Measurements from ENCODE around the gene MOV10L1.

The MOV10L1 gene

DNA sequence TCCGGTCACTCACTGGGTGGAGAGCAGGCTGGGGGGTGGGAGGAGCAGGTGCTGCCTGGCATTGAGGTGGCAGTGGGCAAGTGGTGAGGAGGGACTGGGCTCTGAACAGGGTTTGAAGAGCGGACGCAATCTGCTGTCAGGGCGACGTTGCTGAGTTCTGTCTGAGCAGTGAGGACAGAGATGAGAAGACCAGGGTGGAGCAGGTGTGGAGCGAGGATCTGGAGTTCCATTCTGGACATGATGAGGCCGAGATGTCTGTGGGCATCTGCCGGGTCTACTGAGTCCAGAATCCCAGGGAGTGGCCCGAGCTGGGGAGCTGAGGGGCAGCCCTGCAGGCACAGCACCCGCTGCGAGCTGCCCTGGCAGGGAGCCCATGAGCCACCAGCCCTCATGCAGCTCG is 2.2 kb upstream of the MOV10L1 start:
- WGBS, 2 experiments, result 95% methylated on average over 12 of the region's 12 CpGs
- H3K9me3 ChIP-seq (ENCODE audit: control insufficient read depth, low read length), result no peaks in the 10 kb centered on the region
- H3K27me3 ChIP-seq (ENCODE audit: control insufficient read depth, insufficient read depth, low read length, poor library complexity, severe bottlenecking), result no peaks in the 10 kb centered on the region
- no peak overlapping the region for H3K27ac ChIP-seq (ENCODE audit: insufficient read depth, low read depth, low read length, poor library complexity, severe bottlenecking)
- H3K4me1 ChIP-seq (ENCODE audit: control insufficient read depth, insufficient read depth, low read length), result peaks cover 15% of the 10 kb centered on the region
- no peak overlapping the region for H3K4me3 ChIP-seq (ENCODE audit: insufficient read depth, low read depth, low read length)
- H3K36me3 ChIP-seq (ENCODE audit: control insufficient read depth, insufficient read depth, low read length), result no peaks in the 10 kb centered on the region

DNA sequence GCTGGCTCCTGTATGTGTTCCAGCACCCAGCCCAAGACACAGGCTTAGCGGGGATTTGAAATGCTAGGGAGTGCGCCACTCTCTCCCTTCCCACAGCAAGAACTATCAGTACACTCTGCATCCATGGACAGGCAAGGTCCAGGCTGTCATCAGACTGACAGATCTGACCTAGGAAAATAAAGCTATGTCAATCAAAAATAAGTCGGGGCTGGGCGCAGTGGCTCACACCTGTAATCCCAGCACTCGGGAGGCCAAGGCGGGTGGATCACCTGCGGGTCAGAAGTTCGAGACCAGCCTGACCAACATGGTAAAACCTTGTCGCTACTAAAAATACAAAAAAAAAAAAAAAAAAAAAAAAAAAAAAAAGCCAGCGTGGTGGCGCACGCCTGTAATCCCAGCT is 1.7 kb upstream of the MOV10L1 start:
- Histone ChIP-seq H3K9me3 (ENCODE audit: control insufficient read depth, low read length) (no peaks in the 10 kb centered on the region), H3K4me1 (ENCODE audit: control insufficient read depth, insufficient read depth, low read length) (peaks cover 14% of the 10 kb centered on the region), H3K27me3 (ENCODE audit: control insufficient read depth, insufficient read depth, low read length, poor library complexity, severe bottlenecking) (no peaks in the 10 kb centered on the region), H3K4me3 (ENCODE audit: insufficient read depth, low read depth, low read length) (no peak overlapping the region), H3K27ac (ENCODE audit: insufficient read depth, low read depth, low read length, poor library complexity, severe bottlenecking) (no peak overlapping the region), H3K36me3 (ENCODE audit: control insufficient read depth, insufficient read depth, low read length) (no peaks in the 10 kb centered on the region)
- 90 to 92% methylated on average over 11 to 12 of the region's 12 CpGs for WGBS, 2 experiments

GRCh38 chr22:50089231-50089630 is 575 bp upstream of the MOV10L1 start:
- Histone ChIP-seq H3K4me1 (ENCODE audit: control insufficient read depth, insufficient read depth, low read length) (peaks cover 10% of the 10 kb centered on the region), H3K9me3 (ENCODE audit: control insufficient read depth, low read length) (no peaks in the 10 kb centered on the region), H3K4me3 (ENCODE audit: insufficient read depth, low read depth, low read length) (no peak overlapping the region), H3K36me3 (ENCODE audit: control insufficient read depth, insufficient read depth, low read length) (no peaks in the 10 kb centered on the region), H3K27me3 (ENCODE audit: control insufficient read depth, insufficient read depth, low read length, poor library complexity, severe bottlenecking) (no peaks in the 10 kb centered on the region), H3K27ac (ENCODE audit: insufficient read depth, low read depth, low read length, poor library complexity, severe bottlenecking) (no peak overlapping the region)
- 94 to 96% methylated on average over 11 of the region's 11 CpGs for WGBS, 2 experiments

DNA sequence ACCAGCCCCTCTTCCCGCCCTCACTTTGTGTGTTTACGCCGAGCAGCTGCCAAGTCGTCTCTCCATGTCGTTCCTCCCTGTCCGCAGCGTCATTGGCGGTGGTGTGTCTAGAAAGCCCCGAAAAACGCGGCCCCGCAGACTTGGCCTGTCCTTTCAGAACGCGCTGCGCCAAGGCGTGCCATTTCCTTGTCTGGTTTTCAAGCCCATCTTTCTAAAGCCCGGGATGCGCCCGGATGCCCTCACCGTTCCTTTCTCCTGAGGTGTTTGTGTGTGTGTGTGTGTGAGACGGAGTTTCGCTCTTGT is 557 bp downstream of the MOV10L1 start:
- Histone ChIP-seq H3K36me3 (ENCODE audit: control insufficient read depth, insufficient read depth, low read length) (no peaks in the 10 kb centered on the region), H3K27me3 (ENCODE audit: control insufficient read depth, insufficient read depth, low read length, poor library complexity, severe bottlenecking) (no peaks in the 10 kb centered on the region), H3K9me3 (ENCODE audit: control insufficient read depth, low read length) (no peaks in the 10 kb centered on the region), H3K27ac (ENCODE audit: insufficient read depth, low read depth, low read length, poor library complexity, severe bottlenecking) (no peak overlapping the region), H3K4me1 (ENCODE audit: control insufficient read depth, insufficient read depth, low read length) (peaks cover 2% of the 10 kb centered on the region), H3K4me3 (ENCODE audit: insufficient read depth, low read depth, low read length) (no peak overlapping the region)
- WGBS, 2 experiments, result 97% methylated on average over 22 of the region's 22 CpGs

DNA sequence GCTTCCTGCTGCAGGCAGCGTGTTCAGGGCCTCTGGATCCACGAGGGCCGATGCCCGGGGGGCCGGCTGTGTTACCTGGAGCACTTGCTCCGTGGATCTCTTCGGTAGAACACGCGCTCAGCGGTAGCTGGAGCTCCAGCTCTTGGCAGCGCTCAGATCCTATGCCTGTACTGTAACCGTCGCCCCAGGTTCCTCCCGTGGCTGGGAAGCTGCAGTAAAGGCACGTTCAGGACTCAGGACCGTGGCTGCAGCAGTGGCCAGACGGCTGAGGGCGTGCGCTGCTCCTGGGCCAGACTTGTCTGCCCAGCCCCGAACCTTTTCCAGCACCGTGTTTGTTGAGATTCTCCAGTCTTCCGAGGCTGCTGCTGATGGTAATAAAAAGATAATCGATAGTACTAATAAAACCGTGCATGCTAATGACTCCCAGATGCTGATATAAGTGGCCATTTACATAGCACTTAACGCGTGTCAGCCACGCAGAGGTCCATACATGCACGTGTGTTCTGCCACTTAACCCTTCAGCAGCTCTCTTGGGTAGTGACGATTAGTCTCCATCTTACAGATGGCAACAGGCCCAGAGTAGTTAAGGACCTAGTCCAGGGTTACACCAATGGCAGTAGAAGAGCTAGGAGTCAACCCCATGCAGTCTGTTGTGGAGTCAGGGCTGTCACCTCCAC is 1.4 kb downstream of the MOV10L1 start:
- Histone ChIP-seq H3K36me3 (ENCODE audit: control insufficient read depth, insufficient read depth, low read length) (no peaks in the 10 kb centered on the region), H3K9me3 (ENCODE audit: control insufficient read depth, low read length) (no peaks in the 10 kb centered on the region), H3K27me3 (ENCODE audit: control insufficient read depth, insufficient read depth, low read length, poor library complexity, severe bottlenecking) (no peaks in the 10 kb centered on the region), H3K4me3 (ENCODE audit: insufficient read depth, low read depth, low read length) (no peak overlapping the region), H3K27ac (ENCODE audit: insufficient read depth, low read depth, low read length, poor library complexity, severe bottlenecking) (no peak overlapping the region), H3K4me1 (ENCODE audit: control insufficient read depth, insufficient read depth, low read length) (no peaks in the 10 kb centered on the region)
- 93 to 94% methylated on average over 29 of the region's 29 CpGs for WGBS, 2 experiments

DNA sequence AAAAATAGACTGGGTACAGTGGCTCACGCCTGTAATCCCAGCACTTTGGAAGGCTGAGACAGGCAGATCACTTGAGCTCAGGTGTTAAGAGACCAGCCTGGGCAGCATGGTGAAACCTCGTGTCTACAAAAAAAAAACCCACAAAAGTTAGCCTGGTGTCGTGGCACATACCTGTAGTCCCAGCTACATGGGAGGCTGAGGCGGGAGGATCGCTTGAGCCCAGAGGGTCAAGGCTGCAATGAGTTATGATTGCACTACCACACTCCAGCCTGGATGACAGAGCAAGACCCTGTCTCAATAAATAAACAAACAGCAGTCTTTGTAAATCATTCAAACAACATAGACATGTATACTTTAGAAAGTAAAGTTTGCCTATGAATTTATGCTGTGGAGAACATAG is 2.5 kb downstream of the MOV10L1 start:
- WGBS, 2 experiments, result 92 to 94% methylated on average over 5 of the region's 5 CpGs
- no peaks in the 10 kb centered on the region for H3K27me3 ChIP-seq (ENCODE audit: control insufficient read depth, insufficient read depth, low read length, poor library complexity, severe bottlenecking)
- no peak overlapping the region for H3K4me3 ChIP-seq (ENCODE audit: insufficient read depth, low read depth, low read length)
- no peaks in the 10 kb centered on the region for H3K4me1 ChIP-seq (ENCODE audit: control insufficient read depth, insufficient read depth, low read length)
- no peaks in the 10 kb centered on the region for H3K36me3 ChIP-seq (ENCODE audit: control insufficient read depth, insufficient read depth, low read length)
- H3K27ac ChIP-seq (ENCODE audit: insufficient read depth, low read depth, low read length, poor library complexity, severe bottlenecking), result no peak overlapping the region
- H3K9me3 ChIP-seq (ENCODE audit: control insufficient read depth, low read length), result no peaks in the 10 kb centered on the region

- H3K27me3 ChIP-seq (ENCODE audit: control insufficient read depth, insufficient read depth, low read length, poor library complexity, severe bottlenecking), result no peaks in the 10 kb centered on the region
- H3K36me3 ChIP-seq (ENCODE audit: control insufficient read depth, insufficient read depth, low read length), result no peaks in the 10 kb centered on the region
- no peaks in the 10 kb centered on the region for H3K9me3 ChIP-seq (ENCODE audit: control insufficient read depth, low read length)
- WGBS, 2 experiments, result 88 to 100% methylated on average over 3 of the region's 3 CpGs
- no peak overlapping the region for H3K27ac ChIP-seq (ENCODE audit: insufficient read depth, low read depth, low read length, poor library complexity, severe bottlenecking)
- no peaks in the 10 kb centered on the region for H3K4me1 ChIP-seq (ENCODE audit: control insufficient read depth, insufficient read depth, low read length)
- H3K4me3 ChIP-seq (ENCODE audit: insufficient read depth, low read depth, low read length), result no peak overlapping the region
These were observed 8.2 kb downstream of the MOV10L1 start for GRCh38 chr22:50098052-50098451.

DNA sequence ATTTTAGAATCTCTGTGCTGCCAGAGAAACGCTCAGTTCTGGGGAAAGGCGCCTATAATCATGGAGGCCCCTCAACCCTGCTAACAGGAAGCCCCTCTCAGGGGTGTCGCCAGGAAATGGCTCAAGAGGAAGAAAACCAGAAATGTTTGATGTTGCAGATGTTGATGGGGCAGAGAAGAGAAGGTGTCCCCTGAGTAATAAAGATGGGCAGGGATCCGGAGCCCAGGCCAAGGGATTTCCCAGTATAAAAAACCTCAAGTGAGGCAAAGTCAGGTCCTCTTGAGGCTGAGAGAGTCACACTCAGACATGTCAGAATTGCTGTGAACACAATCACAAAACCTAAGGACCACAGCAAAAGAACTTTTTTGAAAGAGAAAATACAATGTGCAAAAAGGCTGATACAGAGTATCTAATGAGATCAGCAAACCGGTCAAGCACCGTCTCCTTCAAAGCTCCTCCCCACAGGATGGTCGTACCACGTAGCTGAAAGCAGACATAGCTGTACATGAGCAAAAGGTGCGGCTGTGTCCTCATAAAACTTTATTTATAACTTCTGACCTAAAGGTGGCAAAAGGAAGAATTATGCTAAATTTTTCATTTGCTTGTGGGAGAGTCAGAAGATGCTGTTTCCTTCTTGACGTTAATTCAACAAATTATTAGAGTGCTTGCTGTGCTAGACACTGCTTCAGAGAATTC is 12.2 kb downstream of the MOV10L1 start:
- no peak overlapping the region for H3K4me3 ChIP-seq (ENCODE audit: insufficient read depth, low read depth, low read length)
- H3K27me3 ChIP-seq (ENCODE audit: control insufficient read depth, insufficient read depth, low read length, poor library complexity, severe bottlenecking), result no peaks in the 10 kb centered on the region
- no peak overlapping the region for H3K27ac ChIP-seq (ENCODE audit: insufficient read depth, low read depth, low read length, poor library complexity, severe bottlenecking)
- 92% methylated on average over 9 to 10 of the region's 10 CpGs for WGBS, 2 experiments
- H3K4me1 ChIP-seq (ENCODE audit: control insufficient read depth, insufficient read depth, low read length), result no peaks in the 10 kb centered on the region
- no peaks in the 10 kb centered on the region for H3K9me3 ChIP-seq (ENCODE audit: control insufficient read depth, low read length)
- no peaks in the 10 kb centered on the region for H3K36me3 ChIP-seq (ENCODE audit: control insufficient read depth, insufficient read depth, low read length)

DNA sequence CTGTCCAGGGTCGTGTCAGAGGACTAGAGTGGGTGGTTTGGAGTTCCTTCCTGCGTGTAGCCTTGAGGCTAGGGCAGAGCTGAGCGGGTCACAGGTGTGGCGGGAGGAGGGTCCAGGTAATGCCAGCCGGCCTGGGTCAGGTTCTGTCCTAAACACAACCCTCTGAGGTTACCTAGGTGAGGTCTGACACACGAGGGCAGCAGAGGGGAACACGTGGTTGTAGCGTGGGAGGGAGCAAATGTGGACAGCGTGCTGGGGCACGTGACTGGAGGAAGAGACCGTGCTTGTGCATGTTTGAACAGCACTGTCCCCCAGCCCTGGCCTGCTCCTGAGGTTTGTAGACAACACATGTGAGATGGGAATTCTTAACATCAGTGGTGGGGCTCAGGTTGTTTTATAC is 13.1 kb downstream of the MOV10L1 start:
- Histone ChIP-seq H3K27ac (ENCODE audit: insufficient read depth, low read depth, low read length, poor library complexity, severe bottlenecking) (no peak overlapping the region), H3K27me3 (ENCODE audit: control insufficient read depth, insufficient read depth, low read length, poor library complexity, severe bottlenecking) (no peaks in the 10 kb centered on the region), H3K36me3 (ENCODE audit: control insufficient read depth, insufficient read depth, low read length) (no peaks in the 10 kb centered on the region), H3K9me3 (ENCODE audit: control insufficient read depth, low read length) (no peaks in the 10 kb centered on the region), H3K4me3 (ENCODE audit: insufficient read depth, low read depth, low read length) (no peak overlapping the region), H3K4me1 (ENCODE audit: control insufficient read depth, insufficient read depth, low read length) (no peaks in the 10 kb centered on the region)
- WGBS, 2 experiments, result 76 to 81% methylated on average over 11 of the region's 11 CpGs

GRCh38 chr22:50104141-50104544 is 14.3 kb downstream of the MOV10L1 start:
- 85 to 86% methylated on average over 6 of the region's 6 CpGs for WGBS, 2 experiments
- H3K27me3 ChIP-seq (ENCODE audit: control insufficient read depth, insufficient read depth, low read length, poor library complexity, severe bottlenecking), result no peaks in the 10 kb centered on the region

More at GRCh38 chr22:50104141-50104544, 14.3 kb downstream of the MOV10L1 start:
- H3K4me3 ChIP-seq (ENCODE audit: insufficient read depth, low read depth, low read length), result no peak overlapping the region
- H3K36me3 ChIP-seq (ENCODE audit: control insufficient read depth, insufficient read depth, low read length), result no peaks in the 10 kb centered on the region
- no peaks in the 10 kb centered on the region for H3K9me3 ChIP-seq (ENCODE audit: control insufficient read depth, low read length)
- H3K4me1 ChIP-seq (ENCODE audit: control insufficient read depth, insufficient read depth, low read length), result no peaks in the 10 kb centered on the region
- no peak overlapping the region for H3K27ac ChIP-seq (ENCODE audit: insufficient read depth, low read depth, low read length, poor library complexity, severe bottlenecking)

All from ectodermal cell (in vitro differentiated cells).